HG03378 (cell line): ENCODE measurements around the gene PIK3R3.

Experiments
- ATAC-seq: cut with Tn5 transposase; IDR thresholded peaks from one replicate; pipeline ENCODE4 v1.9.1; 2021; ENCODE audit warnings: mild to moderate bottlenecking, moderate library complexity; ENCODE audit not compliant: unreplicated experiment

The PIK3R3 gene

DNA sequence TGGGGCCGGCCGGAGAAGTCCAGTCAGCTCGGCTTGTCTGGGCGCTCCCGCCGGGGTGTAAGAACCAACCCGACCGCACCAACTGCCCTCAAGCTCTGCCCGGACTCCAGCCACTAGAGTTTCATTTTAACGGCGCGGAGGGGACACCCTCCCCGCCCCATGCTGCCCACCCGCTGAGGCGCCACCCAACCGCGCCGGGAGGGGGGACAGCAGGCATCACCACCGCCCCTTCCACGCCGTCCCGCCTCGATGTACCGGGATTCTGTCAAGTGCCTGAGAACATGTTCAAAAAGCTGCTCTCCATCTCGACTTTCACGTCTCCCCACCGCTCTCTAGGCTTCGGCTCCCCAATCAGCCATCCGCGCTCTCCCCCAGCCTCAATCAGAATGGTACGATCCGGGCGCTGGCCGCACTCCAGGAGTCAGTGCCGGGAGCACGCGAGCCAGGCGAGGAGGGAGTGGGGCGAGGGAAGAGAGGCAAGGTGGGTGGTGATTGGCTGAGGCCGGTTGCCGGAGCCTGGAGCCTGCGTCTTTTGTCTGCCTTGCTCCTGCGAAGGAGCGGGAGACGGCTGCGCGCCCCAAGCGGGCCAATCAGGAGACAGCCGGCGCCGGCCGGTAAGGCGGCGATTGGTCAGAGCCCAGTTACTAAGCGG lies at the start of gene PIK3R3:
PIK3R3 (minus strand) TSS at position 101 of the 652 bp plus-strand sequence. CDS start 677 bp downstream, outside the sequence.
- ATAC-seq, result peak; percentile 76

DNA sequence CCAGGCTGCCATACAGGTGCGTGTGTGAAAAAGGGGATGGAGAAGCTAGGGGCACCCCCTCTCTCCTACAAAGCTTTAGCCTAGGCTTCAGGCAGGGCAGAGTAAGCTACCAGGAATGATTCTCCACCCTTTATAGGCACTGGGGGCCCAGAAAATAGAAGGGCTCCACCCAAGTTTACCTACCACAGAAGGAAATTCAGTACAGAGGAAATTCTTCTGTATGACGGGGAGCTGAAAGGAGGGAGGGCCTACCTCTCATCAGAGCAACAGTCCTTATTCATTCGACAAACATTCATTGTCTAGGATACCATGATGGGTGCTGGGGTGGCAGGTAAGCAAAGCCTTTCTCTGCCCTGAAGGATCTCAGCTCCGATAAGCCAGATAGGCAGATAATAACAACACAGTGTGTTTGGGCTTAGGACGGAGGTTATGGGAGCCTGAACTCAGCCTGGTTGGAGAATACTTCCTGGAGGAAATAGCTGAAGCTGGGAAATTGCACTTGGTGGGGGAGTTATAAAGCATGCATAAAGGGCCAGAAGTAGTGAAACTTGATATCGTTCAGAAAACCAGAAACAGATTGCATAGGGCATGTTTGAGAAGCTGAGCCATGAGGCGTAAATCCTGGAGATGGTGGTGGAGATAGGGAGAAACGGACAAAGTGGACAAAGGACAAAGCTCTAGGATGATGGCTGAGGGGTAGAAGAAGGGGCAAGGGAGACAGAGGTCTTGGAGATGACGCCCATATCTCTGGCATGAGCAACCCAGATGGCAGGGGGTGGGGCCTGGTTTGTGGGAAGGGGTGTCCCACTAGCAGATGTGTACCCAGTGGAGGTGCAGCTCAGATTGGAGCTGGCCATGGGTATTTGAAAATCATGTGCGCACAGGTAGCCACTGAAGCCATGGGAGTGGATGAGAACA lies 49.2 kb upstream of the PIK3R3 start:
- ATAC-seq, result no peak

DNA sequence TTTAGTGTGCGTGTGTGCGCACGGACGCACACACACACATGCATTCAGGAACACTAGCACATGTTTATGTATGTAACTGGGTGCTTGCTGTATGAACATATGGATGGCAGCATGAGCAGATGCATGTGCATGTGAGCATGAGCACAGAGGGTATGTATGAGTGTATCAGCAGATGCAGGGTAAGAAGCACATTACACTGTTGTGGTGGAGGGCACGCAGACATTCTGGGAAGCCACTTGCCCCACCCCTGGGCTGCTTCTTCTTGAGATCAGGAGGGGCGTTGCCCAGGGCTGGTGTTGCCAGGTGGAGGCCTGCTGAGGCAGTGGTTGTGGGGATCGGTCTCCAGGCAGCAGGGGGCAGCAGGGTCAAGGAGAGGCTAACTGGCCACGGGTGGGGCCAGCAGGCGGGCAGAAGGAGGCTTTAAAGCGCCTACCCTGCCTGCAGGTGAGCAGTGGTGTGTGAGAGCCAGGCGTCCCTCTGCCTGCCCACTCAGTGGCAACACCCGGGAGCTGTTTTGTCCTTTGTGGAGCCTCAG lies 47.7 kb upstream of the PIK3R3 start:
- ATAC-seq, result no peak

DNA sequence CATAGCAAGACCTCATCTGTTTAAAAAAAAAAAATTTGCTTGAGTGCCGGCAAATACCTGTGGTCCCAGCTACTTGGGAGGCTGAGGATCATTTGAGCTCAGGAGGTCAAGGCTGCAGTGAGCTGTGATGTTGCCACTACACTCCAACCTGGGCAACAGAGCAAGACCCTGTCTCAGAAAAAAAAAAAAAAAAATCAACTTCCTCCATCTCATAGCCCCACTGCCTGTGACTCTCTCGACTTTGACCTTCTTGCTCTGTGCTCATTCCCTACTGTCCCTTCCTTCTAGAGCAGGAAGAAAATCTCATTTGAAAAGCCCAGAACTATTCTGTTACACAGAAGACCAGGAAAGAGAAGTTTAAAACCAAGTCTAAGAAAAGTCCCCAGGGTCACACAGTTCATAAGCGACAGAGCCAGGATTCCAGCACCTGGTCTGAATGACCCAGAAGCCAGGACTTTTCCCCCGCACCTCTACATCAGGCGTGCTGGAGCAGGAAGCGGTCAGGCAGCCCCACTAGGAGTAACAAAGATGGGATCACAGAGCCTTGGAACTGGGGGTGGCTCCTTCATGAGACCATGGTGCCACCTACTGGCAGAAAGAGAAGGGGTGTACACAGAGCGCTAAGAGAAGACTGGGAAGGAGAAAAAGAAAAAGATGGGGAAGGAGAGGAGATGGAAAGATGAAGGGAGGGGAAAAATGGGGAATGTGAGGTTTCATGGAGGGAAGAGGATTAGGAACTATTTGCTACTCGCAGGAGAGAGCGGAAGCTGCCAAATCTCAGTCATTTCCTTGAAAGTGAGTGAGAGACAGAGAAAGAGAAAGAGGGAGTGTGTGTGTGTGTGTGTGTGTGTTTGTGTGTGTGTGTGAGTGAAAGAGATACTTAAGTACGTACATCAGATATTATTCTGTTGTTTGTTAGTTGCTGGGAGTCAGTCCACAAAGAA lies 47.0 kb upstream of the PIK3R3 start:
- peak; percentile 48 for ATAC-seq

- ATAC-seq, result no peak
Observed at GRCh38 chr1:46176211-46176865, 43.9 kb upstream of the PIK3R3 start, which contains the start of gene P3R3URF. P3R3URF (minus strand) TSS chr1:46176488; CDS start chr1:46176471, 17 bp downstream.

DNA sequence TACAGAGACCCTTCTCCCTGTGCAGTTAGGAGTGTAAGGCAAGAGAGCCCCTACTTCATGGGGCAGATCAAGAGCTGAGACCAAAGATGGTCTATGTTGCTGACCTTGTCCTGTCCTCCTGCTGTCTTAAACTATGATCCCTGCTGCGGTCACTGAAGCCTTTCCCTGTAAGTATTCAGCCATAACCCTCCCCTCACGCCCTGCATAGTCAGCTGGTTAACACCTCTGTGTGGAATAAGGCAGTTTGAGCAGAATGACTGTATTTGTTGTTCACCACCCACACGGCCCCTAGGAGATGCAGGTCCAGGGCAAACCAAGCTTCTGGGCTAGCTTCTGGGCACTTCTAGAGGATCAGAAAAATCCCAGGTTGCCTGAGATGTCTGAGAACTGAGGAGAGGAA lies 42.8 kb upstream of the PIK3R3 start:
- no peak for ATAC-seq

DNA sequence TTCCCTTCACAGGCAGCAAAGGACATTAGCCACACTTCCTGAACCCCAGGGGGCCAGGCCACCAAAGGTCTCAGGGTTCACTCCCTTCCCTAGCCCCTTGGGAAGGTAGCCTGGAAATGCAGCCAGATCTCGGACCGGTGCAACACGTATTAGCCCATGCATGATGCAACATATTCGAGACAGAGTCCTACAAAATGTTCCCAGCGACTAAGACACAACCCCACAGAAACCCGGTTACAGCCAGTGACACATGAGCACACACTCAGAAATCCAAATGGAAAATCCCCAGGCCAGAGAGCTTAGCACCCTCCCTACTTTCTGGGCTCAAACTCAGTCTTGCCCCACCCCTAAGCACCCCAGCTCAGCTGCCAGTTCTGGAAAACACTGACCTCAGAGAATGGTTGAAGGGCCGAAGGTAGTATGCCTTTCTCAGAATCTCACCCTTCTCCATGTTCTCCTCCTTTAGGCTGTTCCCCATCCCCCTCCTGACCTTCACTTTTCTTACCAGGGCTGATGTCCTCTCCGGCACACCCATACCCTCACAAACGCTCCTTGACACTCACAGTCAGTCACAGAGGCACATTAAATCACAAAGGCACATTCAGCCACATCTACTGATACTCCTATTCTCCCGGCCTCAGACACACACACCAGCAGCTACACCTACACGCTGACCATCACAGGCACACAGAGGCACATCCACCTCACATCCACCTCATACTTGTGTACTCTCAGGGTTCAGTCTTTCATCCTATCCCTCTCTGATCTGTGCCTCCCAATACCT lies 42.2 kb upstream of the PIK3R3 start, which contains the start of gene TSPAN1:
TSPAN1 (plus strand) TSS at position 640 of the 784 bp plus-strand sequence. CDS start 6,021 bp downstream, outside the sequence.
- no peak for ATAC-seq

DNA sequence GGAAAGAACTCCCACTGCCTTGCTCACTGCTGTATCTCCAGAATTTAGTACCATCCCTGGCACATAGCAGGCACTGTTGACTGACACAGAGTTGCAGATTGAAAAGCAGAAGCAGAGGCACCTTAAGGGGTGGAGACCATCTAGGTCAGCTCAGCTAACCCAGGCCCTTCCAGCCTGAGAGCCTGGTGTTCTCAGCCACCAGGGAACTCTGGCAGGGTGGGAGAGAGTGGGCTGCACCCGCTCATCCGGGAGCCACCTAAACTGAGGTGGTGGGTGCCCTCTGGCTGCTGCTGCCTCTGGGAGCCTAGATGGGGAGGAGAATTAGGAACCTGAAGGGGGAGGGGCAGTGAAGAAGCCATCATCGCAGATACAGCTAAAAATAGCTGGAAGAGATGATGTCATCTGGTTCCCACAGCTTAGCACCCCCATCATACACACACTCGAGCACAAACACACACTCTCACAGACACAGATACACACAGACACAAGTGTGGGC lies 41.0 kb upstream of the PIK3R3 start:
- ATAC-seq, result no peak

GRCh38 chr1:46172321-46172720 lies 39.9 kb upstream of the PIK3R3 start:
- ATAC-seq, result no peak

- ATAC-seq, result no peak
Observed at GRCh38 chr1:46171871-46172270, 39.4 kb upstream of the PIK3R3 start.

DNA sequence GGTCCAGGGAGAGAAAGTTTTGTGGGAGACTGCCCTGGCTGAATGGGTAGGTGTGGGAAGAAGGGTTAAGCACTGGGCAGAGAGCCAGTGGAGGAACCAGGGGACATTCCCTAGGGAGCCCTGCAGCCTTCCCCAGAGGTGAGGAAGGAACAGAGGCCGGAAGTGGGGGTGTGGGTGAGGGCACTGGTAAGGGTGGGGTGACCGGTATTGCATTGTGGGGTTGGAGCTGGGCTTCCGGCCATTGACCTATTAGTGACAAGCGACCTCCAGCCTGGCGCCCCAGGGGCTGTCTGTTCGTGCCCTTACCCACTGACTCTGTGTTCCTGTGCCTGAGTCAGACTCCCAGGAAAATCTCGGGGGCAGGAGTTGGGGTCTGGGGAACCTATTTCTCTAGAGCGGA lies 38.9 kb upstream of the PIK3R3 start:
- ATAC-seq, result no peak

DNA sequence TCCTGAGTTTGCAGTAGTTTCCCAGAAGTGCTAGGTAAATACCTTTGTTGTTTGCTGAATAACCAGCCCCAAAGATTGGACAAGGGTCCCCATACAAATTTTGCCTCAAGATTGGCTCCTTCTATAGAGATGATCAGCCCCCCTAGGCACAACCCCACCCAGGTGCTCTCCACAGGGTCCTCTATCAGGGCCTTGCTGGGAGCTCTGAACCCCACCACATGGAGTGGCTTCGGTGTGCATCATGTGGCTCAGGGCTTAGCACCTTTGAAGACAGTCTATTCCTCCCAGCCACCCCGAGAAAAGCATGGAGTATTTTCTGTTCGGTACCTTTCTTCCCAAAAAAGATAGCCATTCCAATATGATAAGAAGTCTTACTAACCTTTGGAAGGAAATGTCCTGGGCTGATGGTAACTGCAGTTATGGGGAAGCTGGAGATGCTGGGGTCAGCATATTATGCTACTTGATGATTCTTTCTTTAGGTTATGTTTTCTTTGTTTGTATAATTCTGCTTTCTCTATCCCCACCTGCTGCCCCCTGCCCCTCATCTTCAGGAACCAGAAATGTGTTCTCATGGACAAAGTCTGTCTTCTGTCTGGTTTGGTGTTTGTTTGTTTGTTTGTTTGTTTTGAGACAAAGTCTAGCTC lies 37.5 kb upstream of the PIK3R3 start:
- no peak for ATAC-seq

GRCh38 chr1:46168477-46168876 lies 36.0 kb upstream of the PIK3R3 start:
- ATAC-seq, result no peak

DNA sequence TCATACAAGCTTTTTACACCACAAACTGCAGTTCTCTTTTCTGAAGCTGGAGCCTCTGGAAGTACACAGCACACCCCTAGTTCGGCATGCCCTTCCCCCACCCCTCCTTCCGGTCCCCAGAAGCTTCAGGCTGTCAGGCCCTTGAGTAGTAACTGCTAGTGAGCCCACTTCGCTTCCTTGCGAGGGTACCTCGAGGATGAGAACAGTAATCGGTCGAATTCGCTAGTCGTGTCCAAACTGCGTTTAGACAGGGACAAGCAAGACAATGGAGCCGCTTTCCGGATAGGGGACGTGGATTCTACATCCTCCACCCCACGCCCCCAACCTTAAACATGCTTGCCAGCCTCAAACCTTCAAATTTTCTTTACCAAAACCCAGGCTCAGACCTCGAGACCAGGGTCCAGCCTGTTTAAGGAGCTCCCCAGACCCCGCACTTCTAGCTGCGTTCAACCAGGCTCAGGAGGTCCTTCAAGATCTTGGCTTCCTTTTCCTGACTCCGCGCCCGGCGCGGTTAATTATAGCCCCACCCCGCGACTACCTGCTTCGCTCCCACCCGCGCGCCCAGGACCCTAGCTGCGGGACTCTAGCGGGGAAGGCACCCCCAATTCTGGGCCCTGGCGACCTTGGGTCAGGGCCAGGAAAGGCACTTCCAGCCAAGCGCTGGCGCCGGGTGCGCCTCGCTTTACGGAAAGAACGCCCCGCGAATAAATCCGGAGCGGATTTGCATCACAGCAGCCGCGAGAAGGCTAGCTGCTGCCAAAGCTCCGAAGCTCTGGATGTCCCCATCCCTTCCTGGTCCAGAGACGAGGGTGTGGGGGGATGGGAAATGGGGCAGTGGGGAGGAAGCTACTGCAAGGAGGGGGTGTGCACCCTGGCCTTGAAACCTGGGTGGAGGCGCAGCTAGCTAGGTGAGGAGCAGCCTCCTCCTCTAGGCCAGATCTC lies 34.4 kb upstream of the PIK3R3 start:
- ATAC-seq, result no peak

- ATAC-seq, result no peak
Observed at GRCh38 chr1:46160212-46160611, 27.8 kb upstream of the PIK3R3 start.

GRCh38 chr1:46159516-46159915 lies 27.1 kb upstream of the PIK3R3 start:
- ATAC-seq, result no peak
